Stimulated activated CD8-positive, alpha-beta memory T cell treated with anti-CD3 and anti-CD28 coated beads, Interleukin-7, amount 100 ng/mL, for 24 hours (primary cell): Measurements from ENCODE around the gene TAF4.
"Not testable (repeated sequence)": the region's sequence is repeated elsewhere in the genome, so short reads cannot be mapped to it uniquely, and the experiment has no call there.

ENCODE experiments used
- DNase-seq: peaks from one replicate; pipeline ENCODE4 v3.0.0-alpha.2; 2020; ENCODE audit warnings: low read depth

TAF4 gene, protein sequence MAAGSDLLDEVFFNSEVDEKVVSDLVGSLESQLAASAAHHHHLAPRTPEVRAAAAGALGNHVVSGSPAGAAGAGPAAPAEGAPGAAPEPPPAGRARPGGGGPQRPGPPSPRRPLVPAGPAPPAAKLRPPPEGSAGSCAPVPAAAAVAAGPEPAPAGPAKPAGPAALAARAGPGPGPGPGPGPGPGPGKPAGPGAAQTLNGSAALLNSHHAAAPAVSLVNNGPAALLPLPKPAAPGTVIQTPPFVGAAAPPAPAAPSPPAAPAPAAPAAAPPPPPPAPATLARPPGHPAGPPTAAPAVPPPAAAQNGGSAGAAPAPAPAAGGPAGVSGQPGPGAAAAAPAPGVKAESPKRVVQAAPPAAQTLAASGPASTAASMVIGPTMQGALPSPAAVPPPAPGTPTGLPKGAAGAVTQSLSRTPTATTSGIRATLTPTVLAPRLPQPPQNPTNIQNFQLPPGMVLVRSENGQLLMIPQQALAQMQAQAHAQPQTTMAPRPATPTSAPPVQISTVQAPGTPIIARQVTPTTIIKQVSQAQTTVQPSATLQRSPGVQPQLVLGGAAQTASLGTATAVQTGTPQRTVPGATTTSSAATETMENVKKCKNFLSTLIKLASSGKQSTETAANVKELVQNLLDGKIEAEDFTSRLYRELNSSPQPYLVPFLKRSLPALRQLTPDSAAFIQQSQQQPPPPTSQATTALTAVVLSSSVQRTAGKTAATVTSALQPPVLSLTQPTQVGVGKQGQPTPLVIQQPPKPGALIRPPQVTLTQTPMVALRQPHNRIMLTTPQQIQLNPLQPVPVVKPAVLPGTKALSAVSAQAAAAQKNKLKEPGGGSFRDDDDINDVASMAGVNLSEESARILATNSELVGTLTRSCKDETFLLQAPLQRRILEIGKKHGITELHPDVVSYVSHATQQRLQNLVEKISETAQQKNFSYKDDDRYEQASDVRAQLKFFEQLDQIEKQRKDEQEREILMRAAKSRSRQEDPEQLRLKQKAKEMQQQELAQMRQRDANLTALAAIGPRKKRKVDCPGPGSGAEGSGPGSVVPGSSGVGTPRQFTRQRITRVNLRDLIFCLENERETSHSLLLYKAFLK

DNA sequence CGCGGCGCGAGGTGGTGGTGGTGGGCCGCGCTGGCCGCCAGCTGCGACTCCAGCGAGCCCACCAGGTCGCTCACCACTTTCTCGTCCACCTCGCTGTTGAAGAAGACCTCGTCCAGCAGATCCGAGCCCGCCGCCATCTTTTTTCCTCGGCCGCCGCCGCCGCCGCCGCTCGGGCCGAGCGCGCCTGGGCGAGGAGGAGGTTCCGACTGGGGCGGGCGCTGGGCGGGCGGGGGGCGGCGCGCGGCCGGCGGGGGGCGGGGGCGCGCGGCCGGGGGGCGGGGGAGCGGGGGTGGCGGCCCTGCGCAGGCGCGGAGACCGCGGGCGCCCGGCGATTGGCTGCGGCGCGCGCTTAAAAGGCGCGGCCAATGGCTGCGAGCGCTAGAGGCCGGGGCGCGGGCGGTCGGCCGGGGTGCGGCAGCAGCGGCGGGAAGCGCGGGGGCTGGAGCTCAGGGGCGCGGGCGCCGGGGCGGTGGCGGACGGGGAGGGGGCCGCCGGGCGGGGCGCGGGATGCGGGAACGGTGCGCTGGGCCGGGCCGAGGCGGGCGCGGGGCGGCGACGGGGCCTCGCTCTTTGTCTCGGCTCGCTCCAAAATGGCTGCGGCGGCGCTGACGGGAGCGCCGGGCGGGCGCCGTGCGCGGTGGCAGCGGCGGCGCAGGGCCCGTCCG is at the start of gene TAF4:
TSS of gene TAF4 (minus strand) at position 208 of the 665 bp plus-strand sequence. CDS start at position 137, 71 bp downstream.
- peak; percentile 55 for DNase-seq

DNA sequence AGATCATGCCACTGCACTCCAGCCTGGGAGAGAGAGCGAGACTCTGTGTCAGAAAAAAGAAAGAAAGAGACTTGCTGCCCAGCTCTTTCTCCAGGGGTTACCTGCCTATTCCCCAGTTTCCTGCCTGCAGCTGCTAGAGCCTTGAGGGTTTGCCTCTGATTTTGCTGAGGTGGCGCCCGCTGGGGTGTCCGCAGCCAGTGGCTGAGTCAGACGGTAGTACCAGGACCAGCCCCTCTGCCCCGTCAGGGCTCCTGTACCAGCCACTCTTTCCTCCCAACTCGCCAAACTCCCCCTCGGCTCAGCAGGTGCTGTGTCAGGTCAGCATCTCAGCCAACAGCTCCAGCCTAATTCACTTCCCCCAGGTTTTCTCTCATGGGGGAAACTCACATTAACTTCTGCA is 49.2 kb upstream of the TAF4 start:
- DNase-seq, result no peak

DNA sequence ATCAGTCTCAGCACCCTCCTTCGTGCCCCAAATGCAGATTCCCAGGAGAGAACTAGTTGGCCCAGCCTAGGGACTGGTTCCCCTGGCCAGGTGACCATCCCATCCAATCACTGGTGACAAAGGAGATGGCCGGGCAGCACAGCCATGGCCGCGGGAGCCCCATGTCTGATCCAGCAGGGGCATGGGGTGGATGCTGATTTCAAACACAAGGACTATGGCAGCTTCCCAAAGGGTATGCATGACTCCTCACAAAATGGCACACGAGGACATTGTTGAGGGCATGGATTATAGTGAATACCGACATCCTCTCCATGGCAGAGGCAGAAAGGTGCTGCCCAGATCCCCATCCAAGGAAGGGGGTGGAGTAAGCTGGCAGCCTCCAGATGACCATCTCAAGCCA is 46.7 kb upstream of the TAF4 start:
- no peak for DNase-seq

DNA sequence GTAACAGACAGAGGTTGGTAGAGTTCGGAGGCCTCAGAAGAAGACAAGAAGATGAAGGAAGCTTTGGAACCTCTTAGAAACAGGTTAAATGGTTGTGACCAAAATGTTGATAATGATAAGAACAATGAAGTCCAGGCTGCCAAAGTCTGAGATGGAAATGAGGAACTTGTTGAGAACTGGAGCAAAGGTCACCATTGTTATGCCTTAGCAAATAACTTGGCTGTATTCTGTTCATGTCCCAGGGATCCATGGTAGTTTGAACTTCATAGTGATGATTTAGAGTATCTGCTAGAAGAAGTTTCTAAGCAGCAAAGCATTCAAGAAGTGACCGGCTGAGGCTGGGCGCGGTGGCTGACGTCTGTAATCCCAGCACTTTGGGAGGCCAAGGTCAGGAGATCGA is 45.5 kb upstream of the TAF4 start:
- no peak for DNase-seq

DNA sequence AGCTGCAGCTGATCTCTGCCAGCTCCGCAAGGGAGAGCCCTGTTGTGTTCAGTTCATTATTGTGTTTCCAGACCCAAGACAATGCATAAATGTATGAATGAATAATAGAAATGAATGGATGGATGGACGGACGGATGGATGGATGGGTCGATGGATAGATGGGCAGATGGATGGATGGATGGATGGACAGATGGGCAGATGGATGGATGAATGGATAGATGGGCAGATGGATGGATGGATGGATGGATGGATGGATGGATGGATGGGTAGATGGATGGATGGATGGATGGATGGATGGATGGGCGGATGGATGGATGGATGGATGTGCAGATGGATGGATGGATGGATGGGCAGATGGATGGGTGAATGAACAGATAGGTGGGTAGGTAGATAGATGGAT is 39.9 kb upstream of the TAF4 start:
- no peak for DNase-seq

DNA sequence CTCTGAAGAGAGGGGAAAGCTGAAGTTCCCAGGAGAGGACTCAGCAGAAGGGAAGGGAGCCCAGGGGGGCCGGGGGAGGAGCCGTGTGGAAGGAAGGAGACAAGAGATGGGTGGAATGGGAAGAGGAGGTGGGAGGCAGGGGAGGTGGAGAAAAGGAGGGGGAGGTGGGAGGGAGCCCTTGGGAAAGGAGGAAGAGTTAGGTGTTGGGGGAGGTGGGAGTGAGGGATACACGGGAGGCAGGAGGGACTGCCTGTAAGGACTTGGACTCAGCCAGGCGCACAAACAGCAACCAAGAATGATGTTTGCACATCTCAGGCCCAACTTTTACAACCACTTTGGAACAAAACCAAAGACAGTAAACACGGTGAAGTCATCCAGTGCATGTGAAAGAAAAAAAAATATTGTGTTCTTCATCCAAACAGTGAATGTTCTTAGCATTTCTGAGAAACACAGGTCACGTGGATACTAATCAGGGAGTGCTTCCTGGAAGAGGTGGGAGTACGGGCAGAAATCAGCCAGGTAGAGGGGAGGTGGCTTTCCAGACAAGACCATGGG is 39.2 kb upstream of the TAF4 start:
- DNase-seq, result no peak

DNA sequence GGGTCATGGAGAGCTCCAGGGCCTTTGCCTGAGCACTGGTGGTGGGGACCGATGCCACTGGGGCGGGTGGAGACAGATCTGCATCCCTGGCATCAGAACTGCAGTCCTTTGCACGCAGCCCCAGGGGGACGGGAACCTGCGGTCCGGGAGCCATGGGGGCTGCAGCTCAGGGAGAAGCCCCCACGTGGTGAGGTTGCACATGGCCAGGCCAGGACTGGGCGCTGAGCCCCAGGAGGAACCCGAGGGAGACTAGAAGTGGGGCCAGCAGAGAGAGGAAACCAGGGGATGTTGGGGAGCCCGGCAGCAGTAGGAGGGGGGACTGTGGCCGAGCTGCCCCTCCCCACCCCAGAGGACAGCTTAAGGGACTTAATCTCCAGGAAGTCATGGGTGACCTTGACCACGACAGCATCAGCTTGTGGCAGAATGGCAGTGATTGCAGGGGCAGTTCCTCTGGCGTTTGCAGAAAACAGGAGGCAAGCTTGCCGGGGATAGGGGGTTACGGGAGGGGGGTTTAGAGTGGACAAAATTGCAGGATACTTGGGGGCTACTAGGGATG is 38.6 kb upstream of the TAF4 start:
- DNase-seq, result no peak

DNA sequence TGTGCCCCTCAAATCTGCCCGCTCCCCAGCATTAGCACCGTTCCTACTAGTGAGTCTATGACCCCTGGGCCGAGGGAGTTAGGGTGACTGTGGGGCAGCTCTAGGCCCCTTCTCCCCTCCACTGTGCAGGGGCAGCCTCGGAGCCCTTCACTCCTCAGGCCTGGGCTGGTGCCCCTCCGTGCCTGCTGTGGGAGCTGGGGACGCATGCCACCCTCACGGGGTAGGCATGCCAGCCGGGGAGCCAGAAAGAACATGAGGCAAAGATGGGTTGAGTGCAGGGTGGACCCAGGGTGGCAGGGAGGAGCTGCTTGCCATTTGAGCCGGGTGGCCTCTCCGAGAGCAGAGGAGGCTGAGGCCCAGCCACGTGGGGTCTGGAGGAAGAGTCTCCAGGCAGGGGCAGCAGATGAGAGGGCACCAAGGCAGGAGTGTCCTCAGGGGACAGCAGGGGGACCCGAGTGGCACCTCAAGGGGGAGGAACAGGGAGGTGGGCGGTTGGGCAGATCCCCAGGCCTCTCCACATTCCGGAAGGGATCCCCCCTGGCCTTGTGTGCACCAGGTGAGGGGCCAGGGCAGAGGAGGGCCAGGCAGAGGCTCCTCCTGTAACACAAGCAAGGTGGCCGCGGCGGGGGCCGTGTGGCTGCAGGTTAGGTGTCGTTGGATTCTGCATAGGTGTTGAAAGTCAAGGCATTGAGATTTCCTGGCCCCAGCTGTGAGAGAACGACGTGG is 38.0 kb upstream of the TAF4 start:
- DNase-seq, result no peak

DNA sequence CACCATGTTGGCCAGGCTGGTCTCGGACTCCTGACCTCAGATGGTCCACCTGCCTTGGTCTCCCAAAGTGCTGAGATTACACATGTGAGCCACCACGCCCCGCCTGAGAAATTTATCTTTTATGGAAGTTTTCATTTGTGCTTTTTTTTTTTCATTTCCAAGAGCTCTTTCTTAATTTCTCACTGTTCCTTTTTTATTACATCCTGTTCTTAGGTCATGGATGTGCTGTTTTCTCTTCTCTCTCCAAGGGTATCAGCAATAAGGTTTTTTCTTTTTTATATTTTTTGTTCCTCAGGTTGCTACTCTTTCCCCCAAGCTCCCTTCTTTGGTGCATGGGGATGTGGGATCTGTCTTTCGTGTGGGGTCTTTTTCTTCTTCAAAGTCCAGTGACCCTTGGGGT is 35.4 kb upstream of the TAF4 start:
- DNase-seq, result no peak

DNA sequence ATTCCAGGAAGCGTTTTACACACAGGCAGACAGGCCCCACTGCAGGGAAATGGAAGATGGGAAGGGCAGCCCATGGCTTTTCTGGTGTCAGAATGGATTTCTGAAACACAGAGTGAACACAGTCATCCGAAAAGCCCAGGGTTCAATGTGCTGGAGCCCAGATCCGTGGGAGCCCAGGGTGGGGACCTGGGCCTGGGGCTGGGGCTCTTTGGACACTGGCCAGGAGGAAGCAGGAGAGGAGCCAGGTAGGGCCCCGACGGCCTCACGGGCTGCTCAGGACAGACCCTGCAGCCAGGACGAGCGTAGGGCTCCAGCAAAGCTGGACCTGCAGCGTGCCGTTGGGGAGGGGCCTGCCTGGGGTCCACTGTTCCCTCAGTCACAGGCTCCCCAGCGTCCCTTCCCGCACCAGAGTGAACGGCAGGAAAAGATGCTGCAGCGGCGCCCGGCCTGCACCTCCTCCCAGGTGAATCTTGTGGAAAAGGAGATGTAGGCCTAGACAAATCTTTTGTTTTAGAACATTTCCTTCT is 32.3 kb upstream of the TAF4 start:
- DNase-seq, result no peak

DNA sequence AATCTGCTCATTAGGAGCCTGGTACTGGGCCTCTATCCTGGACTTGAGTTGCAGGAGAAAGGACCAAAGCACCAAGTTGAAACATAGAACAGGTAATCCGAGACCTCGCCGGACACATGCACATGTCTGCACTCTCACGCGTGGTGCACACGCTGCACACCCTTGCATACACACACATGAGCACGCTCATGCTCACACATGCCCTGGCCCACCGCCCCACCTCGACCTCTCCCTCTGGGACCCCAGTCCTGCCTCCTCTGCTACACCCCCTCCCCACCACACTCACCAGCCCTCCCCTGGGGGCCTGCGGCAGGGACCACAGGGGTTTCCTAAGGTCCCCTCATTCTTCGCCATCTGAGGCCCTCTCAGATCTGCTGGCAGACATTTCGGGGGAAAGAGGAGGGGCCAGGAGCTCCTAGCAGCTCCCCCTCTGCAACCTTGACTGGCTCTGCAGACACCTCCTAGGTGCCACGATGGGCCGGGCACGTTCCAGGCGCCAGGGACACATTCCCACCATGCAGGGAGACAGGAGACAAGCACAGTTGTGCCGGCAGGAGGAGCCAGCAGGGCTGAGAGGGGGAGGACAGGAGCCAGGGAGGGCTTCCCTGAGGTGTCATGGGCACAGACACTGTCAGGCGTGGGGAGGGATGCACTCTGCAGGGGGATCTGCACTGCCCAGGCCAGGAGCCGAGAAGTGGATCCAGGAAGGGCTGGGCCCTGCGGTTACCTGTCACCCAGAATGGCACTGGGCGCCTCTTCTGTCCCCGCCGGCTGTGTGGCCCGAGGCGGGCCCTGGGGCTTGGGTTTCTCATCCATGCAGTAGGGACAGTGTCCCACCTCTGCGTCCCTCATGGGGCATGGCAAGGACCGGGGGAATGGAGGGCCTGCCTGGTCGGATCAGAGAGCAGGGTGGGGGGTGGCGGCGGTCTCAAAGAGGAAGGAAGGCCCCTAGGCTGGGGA is 31.0 kb upstream of the TAF4 start:
- DNase-seq, result no peak

DNA sequence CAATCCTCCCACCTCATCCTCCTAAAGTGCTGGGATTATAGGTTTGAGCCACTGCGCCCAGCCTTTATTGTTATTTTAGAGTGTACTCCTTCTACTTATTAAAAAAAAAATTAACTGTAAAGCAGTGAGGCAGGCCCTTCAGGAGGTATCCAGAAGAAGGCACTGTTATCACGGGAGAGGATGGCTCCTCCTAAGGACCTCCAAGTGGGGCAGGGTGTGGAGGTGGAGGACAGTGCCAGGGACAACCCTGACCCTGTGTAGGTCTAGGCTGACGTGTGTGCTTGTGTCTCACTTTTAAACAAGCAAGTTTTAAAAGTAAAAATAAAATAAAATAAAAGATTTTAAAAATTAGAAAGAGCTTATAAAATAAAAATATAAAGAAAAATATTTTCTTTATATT is 23.7 kb upstream of the TAF4 start:
- no peak for DNase-seq

DNA sequence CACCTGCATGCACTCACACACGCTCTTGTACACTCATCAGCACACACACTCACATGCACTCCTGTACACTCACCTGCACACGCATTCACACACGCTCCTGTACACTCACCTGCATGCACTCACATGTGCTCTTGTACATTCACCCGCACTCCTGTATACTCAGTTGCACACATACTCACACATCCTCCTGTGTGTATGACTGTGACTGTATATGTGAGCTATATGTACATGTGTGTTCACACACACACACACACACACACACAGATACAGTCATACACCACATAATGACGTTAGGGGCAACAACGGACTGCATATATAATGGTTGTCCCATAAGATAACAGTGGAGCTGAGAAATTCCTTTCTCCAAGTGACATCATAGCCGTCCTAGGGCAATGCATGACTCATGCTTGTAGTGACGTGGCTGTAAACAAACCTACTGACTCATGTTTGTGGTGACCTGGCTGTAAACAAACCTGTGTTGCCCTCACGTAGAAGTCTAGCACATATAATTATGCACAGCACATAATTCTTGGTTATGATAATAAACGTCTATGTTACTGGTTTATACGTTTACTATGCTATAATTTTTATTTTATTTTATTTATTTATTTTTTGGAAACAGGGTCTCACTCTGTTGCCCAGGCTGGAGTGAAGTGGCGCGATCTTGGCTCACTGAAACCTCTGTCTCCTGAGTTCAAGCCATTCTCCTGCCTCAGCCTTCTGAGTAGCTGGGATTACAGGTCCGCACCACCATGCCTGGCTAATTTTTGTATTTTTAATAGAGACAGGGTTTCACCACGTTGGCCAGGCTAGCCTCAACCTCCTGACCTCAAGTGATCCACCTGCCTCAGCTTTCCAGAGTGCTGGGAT is 22.8 kb upstream of the TAF4 start:
- DNase-seq, result no peak

DNA sequence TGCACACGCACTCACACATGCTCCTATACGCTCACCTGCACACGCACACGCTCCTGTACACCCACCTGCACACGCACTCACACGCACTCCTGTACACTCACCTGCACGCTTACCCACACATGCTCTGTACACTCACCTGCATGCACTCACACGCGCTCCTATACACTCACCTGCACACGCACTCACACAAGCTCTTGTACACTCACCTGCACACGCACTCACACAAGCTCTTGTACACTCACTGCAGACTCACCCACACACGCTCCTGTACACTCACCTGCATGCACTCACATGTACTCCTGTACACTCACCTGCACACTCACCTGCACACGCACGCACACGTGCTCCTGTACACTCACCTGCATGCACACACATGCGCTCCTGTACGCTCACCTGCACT is 22.0 kb upstream of the TAF4 start:
- no peak for DNase-seq

DNA sequence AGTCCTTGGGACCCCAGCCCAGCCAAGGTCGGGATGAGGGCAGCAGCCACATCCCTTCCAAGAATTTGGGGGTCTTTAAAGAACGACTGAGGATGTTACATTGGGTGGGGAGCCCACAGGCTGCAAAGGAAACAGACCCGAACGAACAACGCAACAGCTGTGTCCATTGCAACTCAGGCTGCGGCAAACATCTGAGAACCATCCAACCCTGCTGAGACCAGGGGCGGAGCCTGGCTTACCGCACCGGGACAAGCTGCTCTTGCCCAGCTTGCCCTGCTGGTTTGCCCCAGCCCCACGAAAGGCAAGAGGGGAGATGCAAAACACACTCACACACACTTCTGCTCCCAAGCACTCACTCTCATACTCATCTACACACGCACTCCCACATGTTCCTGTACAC is 21.5 kb upstream of the TAF4 start:
- DNase-seq, result no peak

DNA sequence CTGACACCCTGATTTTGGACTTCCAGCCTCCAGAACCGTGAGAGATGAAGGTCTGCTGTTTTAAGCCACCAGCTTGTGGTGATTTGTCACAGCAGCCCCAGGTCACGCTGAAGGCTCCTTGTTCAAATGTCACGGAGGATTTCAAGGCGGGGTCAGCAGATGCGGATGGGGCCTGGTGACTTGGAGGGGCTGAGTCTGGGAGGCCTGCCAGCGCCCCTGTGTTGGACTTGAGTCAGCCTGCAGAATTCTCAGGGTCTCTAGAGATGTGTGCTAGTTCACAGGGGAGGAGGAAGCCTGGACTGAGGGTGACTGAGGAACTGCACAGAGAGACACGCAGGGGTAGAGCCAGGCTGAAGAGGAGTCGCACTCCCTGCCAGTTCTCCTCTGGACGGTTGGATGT is 19.5 kb upstream of the TAF4 start:
- no peak for DNase-seq

DNA sequence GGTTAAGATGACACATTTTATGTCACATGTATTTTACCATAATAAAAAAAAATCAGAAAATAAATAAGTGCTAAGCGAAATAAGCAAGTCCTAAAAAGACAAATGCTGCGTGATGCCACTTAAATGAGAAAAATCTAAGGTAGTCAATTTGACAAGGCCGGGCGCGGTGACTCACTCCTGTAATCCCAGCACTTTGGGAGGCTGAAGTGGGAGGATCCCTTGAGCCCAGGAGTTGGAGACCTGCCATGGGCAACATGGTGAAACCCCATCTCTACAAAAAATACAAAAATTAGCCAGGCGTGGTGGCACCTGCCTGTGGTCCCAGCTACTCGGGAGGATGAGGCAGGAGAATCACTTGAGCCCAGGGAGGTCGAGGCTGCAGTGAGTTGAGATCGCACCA is 18.5 kb upstream of the TAF4 start:
- not testable (repeated sequence) for DNase-seq

DNA sequence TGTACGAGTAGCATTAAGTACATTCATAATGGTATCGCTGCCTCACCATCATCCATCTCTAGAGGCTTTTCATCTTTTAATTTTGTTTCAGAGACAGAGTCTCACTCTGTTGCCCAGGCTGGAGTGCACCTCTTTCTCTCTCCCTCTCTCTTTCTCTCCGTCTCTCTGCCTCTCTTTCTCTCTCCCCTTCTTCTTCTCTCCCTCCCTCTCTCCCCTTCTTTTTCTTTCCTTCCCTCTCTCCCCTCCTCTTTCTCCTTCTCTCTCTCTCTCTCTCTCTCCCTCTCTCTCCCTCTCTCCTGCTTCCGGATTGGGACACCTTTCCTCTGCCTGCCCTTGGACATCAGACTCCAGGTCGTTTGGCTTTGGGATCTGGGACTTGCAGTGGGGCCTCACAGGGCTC is 17.6 kb upstream of the TAF4 start:
- DNase-seq, result no peak
